Measurements from ENCODE around the gene KLF1.

The KLF1 gene

GRCh38 chr19:12841094-12841493 lies 45.9 kb downstream of the KLF1 start:
- Histone ChIP-seq H3K27me3 (ENCODE audit: control insufficient read depth in 3 of 3, insufficient read depth in 3 of 3, low read depth in 1 of 3, low read length in 3 of 3) (peaks cover 0 to 8% (median 5%) of the 10 kb centered on the region in 3 experiments), H3K79me1 (ENCODE audit: low read depth, low read length) (no peaks in the 10 kb centered on the region), H3K4me1 (ENCODE audit: control insufficient read depth in 2 of 2, insufficient read depth in 1 of 2, low read depth in 1 of 2, low read length in 2 of 2) (peaks cover 10 to 18% of the 10 kb centered on the region in 2 donors), H3K4me2 (ENCODE audit: insufficient read depth, low read length, poor library complexity, severe bottlenecking) (peak overlapping the region; percentile 84), H3K4me3 (ENCODE audit: low read length in 2 of 2) (peak overlapping the region; percentile 20 to 78), H3K4ac (ENCODE audit: low read length) (no peak overlapping the region), H2BK5ac (ENCODE audit: low read length) (no peak overlapping the region), H3K9ac (ENCODE audit: low read depth, low read length, poor library complexity) (peak overlapping the region; percentile 22), H3K14ac (ENCODE audit: low read length) (peak overlapping the region; percentile 42), H3K9me3 (replicated peaks in 1 of 2; ENCODE audit: control insufficient read depth in 2 of 2, insufficient read depth in 1 of 2, low read depth in 1 of 2, low read length in 2 of 2) (no peaks in the 10 kb centered on the region), H2AK5ac (ENCODE audit: low read depth, low read length) (no peak overlapping the region), H4K91ac (ENCODE audit: low read depth, low read length, poor library complexity) (no peak overlapping the region), H3K23ac (ENCODE audit: low read depth, low read length, poor library complexity) (no peak overlapping the region), H3K36me3 (replicated peaks in 1 of 2; ENCODE audit: control insufficient read depth in 2 of 2, insufficient read depth in 2 of 2, low read length in 2 of 2) (peaks cover 0 to 4% of the 10 kb centered on the region in 2 donors), H2BK15ac (ENCODE audit: low read length) (no peak overlapping the region), H2AFZ (ENCODE audit: low read length) (peak overlapping the region; percentile 50), H4K8ac (ENCODE audit: low read depth, low read length) (no peak overlapping the region), H2BK12ac (ENCODE audit: low read length) (no peak overlapping the region), H3K18ac (ENCODE audit: low read length) (peak overlapping the region; percentile 92), H3K27ac (replicated peaks; ENCODE audit: low read length) (peak overlapping the region; percentile 88), H2BK120ac (ENCODE audit: low read depth, low read length) (no peak overlapping the region)
- no CpG with 5 or more reads among the region's 29 CpGs for WGBS, 2 donors (ENCODE audit: extremely low coverage in 2 of 2, insufficient read length in 2 of 2, insufficient replicate concordance in 1 of 2)
- DNase-seq (ENCODE audit: low spot score) = peak; percentile 96

- Histone ChIP-seq H3K14ac (ENCODE audit: low read length) (peak overlapping the region; percentile 42), H3K4me3 (ENCODE audit: low read length in 2 of 2) (peak overlapping the region; percentile 20 to 78), H3K27ac (replicated peaks; ENCODE audit: low read length) (peak overlapping the region; percentile 88), H3K23ac (ENCODE audit: low read depth, low read length, poor library complexity) (peak overlapping the region; percentile 45), H3K4ac (ENCODE audit: low read length) (no peak overlapping the region), H2BK5ac (ENCODE audit: low read length) (no peak overlapping the region), H2BK15ac (ENCODE audit: low read length) (no peak overlapping the region), H3K9me3 (replicated peaks in 1 of 2; ENCODE audit: control insufficient read depth in 2 of 2, insufficient read depth in 1 of 2, low read depth in 1 of 2, low read length in 2 of 2) (no peaks in the 10 kb centered on the region), H3K18ac (ENCODE audit: low read length) (peak overlapping the region; percentile 92), H2AFZ (ENCODE audit: low read length) (peak overlapping the region; percentile 50), H2BK12ac (ENCODE audit: low read length) (no peak overlapping the region), H3K4me2 (ENCODE audit: insufficient read depth, low read length, poor library complexity, severe bottlenecking) (peak overlapping the region; percentile 84), H3K27me3 (ENCODE audit: control insufficient read depth in 3 of 3, insufficient read depth in 3 of 3, low read depth in 1 of 3, low read length in 3 of 3) (peaks cover 0 to 14% (median 12%) of the 10 kb centered on the region in 3 experiments), H3K9ac (ENCODE audit: low read depth, low read length, poor library complexity) (peak overlapping the region; percentile 22), H3K4me1 (ENCODE audit: control insufficient read depth in 2 of 2, insufficient read depth in 1 of 2, low read depth in 1 of 2, low read length in 2 of 2) (peaks cover 10 to 18% of the 10 kb centered on the region in 2 donors), H4K8ac (ENCODE audit: low read depth, low read length) (no peak overlapping the region), H2AK5ac (ENCODE audit: low read depth, low read length) (no peak overlapping the region), H2BK120ac (ENCODE audit: low read depth, low read length) (no peak overlapping the region), H3K79me1 (ENCODE audit: low read depth, low read length) (no peaks in the 10 kb centered on the region), H4K91ac (ENCODE audit: low read depth, low read length, poor library complexity) (no peak overlapping the region), H3K36me3 (replicated peaks in 1 of 2; ENCODE audit: control insufficient read depth in 2 of 2, insufficient read depth in 2 of 2, low read length in 2 of 2) (peaks cover 0 to 4% of the 10 kb centered on the region in 2 donors)
- peak; percentile 98 for DNase-seq (ENCODE audit: low spot score)
- WGBS, 2 donors (ENCODE audit: extremely low coverage in 2 of 2, insufficient read length in 2 of 2, insufficient replicate concordance in 1 of 2) = no CpG with 5 or more reads among the region's 43 CpGs
Observed at GRCh38 chr19:12840091-12841079, 46.6 kb downstream of the KLF1 start.

- H3K4ac ChIP-seq (ENCODE audit: low read length) = no peak overlapping the region
- no peak overlapping the region for H2BK120ac ChIP-seq (ENCODE audit: low read depth, low read length)
- DNase-seq (ENCODE audit: low spot score) = no peak
- H3K9ac ChIP-seq (ENCODE audit: low read depth, low read length, poor library complexity) = peak overlapping the region; percentile 73
- H3K18ac ChIP-seq (ENCODE audit: low read length) = peak overlapping the region; percentile 85
- WGBS, 2 donors (ENCODE audit: extremely low coverage in 2 of 2, insufficient read length in 2 of 2, insufficient replicate concordance in 1 of 2) = no CpG with 5 or more reads among the region's 21 CpGs
- no peak overlapping the region for H2BK5ac ChIP-seq (ENCODE audit: low read length)
- H4K8ac ChIP-seq (ENCODE audit: low read depth, low read length) = no peak overlapping the region
- no peak overlapping the region for H2BK12ac ChIP-seq (ENCODE audit: low read length)
- H3K4me3 ChIP-seq (ENCODE audit: low read length in 2 of 2) = peak overlapping the region; percentile 68 to 86
- peak overlapping the region; percentile 98 for H2AFZ ChIP-seq (ENCODE audit: low read length)
- peaks cover 10 to 22% of the 10 kb centered on the region in 2 donors for H3K4me1 ChIP-seq (ENCODE audit: control insufficient read depth in 2 of 2, insufficient read depth in 1 of 2, low read depth in 1 of 2, low read length in 2 of 2)
- peaks cover 0 to 3% of the 10 kb centered on the region in 2 donors for H3K36me3 ChIP-seq (replicated peaks in 1 of 2; ENCODE audit: control insufficient read depth in 2 of 2, insufficient read depth in 2 of 2, low read length in 2 of 2)
- H2AK5ac ChIP-seq (ENCODE audit: low read depth, low read length) = no peak overlapping the region
- no peak overlapping the region for H3K27ac ChIP-seq (replicated peaks; ENCODE audit: low read length)
- peak overlapping the region; percentile 32 for H3K23ac ChIP-seq (ENCODE audit: low read depth, low read length, poor library complexity)
- H3K4me2 ChIP-seq (ENCODE audit: insufficient read depth, low read length, poor library complexity, severe bottlenecking) = peak overlapping the region; percentile 88
- H3K14ac ChIP-seq (ENCODE audit: low read length) = no peak overlapping the region
- peaks cover 10 to 27% (median 25%) of the 10 kb centered on the region in 3 experiments for H3K27me3 ChIP-seq (ENCODE audit: control insufficient read depth in 3 of 3, insufficient read depth in 3 of 3, low read depth in 1 of 3, low read length in 3 of 3)
- no peaks in the 10 kb centered on the region for H3K79me1 ChIP-seq (ENCODE audit: low read depth, low read length)
- H4K91ac ChIP-seq (ENCODE audit: low read depth, low read length, poor library complexity) = no peak overlapping the region
- H3K9me3 ChIP-seq (replicated peaks in 1 of 2; ENCODE audit: control insufficient read depth in 2 of 2, insufficient read depth in 1 of 2, low read depth in 1 of 2, low read length in 2 of 2) = no peaks in the 10 kb centered on the region
- peak overlapping the region; percentile 62 for H2BK15ac ChIP-seq (ENCODE audit: low read length)
Observed at GRCh38 chr19:12838886-12839756, 47.9 kb downstream of the KLF1 start.

All from neuronal stem cell (in vitro differentiated cells).